ENCODE measurements around the gene PHYKPL. TPM values are rescaled to one million over a fixed set of nuclear protein-coding genes. Genes with fewer than 3 reads are reported as not detected.

Gene PHYKPL
- total and polyA plus RNA-seq, 2 of the 4 experiments (the other 2 are of a cell fraction): 10.0 to 24.5 TPM

GRCh38 chr5:178176791-178177190 lies 55.8 kb downstream of the PHYKPL start:
- Histone ChIP-seq H2AFZ (replicated peaks; ENCODE audit: low read length, poor library complexity) (no peak overlapping the region), H3K56ac (ENCODE audit: extremely low read depth, insufficient read depth, low read length) (no peak overlapping the region), H2AK5ac (ENCODE audit: low read depth, low read length) (no peak overlapping the region), H3K4ac (ENCODE audit: low read depth, low read length) (no peak overlapping the region), H3K36me3 (ENCODE audit: control insufficient read depth, insufficient read depth, low read length) (no peaks in the 10 kb centered on the region), H2AK9ac (replicated peaks; ENCODE audit: low read depth, low read length, poor library complexity) (no peak overlapping the region), H3K9me1 (ENCODE audit: insufficient read depth, low read length) (no peaks in the 10 kb centered on the region), H3K4me1 (ENCODE audit: control insufficient read depth, insufficient read depth, low read length) (no peaks in the 10 kb centered on the region), H3K14ac (replicated peaks; ENCODE audit: low read depth, low read length) (no peak overlapping the region), H3K79me1 (ENCODE audit: low read depth in 1 of 2, low read length in 2 of 2) (no peaks in the 10 kb centered on the region), H3K9me3 (ENCODE audit: control insufficient read depth, insufficient read depth, low read length) (peaks cover 3% of the 10 kb centered on the region; the same call in 1 of the 2 replicates), H3K4me2 (ENCODE audit: low read depth, low read length) (no peak overlapping the region), H3K27ac (ENCODE audit: insufficient read depth, low read length) (no peak overlapping the region), H2BK15ac (ENCODE audit: low read depth, low read length) (no peak overlapping the region), H4K8ac (ENCODE audit: low read depth in 2 of 2, low read length in 2 of 2) (no peak overlapping the region), H3K18ac (ENCODE audit: low read depth, low read length) (no peak overlapping the region), H2BK5ac (ENCODE audit: low read depth, low read length, poor library complexity, severe bottlenecking) (no peak overlapping the region), H4K20me1 (ENCODE audit: insufficient read depth, low read length) (no peaks in the 10 kb centered on the region), H2BK20ac (ENCODE audit: low read depth, low read length) (no peak overlapping the region), H3K9ac (ENCODE audit: low read depth, low read length) (no peak overlapping the region), H3K4me3 (ENCODE audit: insufficient read depth, low read depth, low read length) (no peak overlapping the region), H3K27me3 (ENCODE audit: control insufficient read depth, insufficient read depth, low read length) (peaks cover 4% of the 10 kb centered on the region), H2BK120ac (ENCODE audit: low read depth, low read length) (no peak overlapping the region), H3K23ac (ENCODE audit: low read depth, low read length) (no peak overlapping the region), H4K5ac (ENCODE audit: low read depth, low read length) (no peak overlapping the region), H4K91ac (ENCODE audit: insufficient read depth, low read depth, low read length) (no peak overlapping the region)
- BruUV-seq (replicated peaks): no TSS peak
- ChIA-PET CTCF (no interaction called here), POLR2A (ENCODE audit: unreplicated experiment) (no interaction called here)
- DNase-seq (no peak), ATAC-seq (ENCODE audit: low read depth) (no peak)
- dilution Hi-C loops (cut with HindIII; ENCODE audit: low sequenced_read_pairs, unreplicated experiment) (no loop called here), in situ Hi-C loops (cut with MboI; ENCODE audit: low sequenced_read_pairs) (no loop called here), intact Hi-C loops (cut with micrococcal nuclease) (no loop called here)
- WGBS, 2 experiments (ENCODE audit: extremely low coverage in 2 of 2, insufficient read length in 1 of 2): no CpG with 5 or more reads among the region's 6 CpGs
- TF ChIP-seq CEBPB (IDR thresholded peaks at IDR 0.05; ENCODE audit: low read depth, low read length): no peak
- no peak for TF ChIP-seq CTCF (conservative IDR thresholded peaks at IDR 0.05; ENCODE audit: low read depth, low read length)
- TF ChIP-seq RAD21 (IDR thresholded peaks at IDR 0.05; ENCODE audit: low read length): no peak
- TF ChIP-seq RCOR1 (IDR thresholded peaks at IDR 0.05; ENCODE audit: insufficient replicate concordance, low read length): no peak
- TF ChIP-seq MAZ (IDR thresholded peaks at IDR 0.05; ENCODE audit: borderline replicate concordance, low read depth, low read length): no peak
- TF ChIP-seq MXI1 (IDR thresholded peaks at IDR 0.05; ENCODE audit: borderline replicate concordance, low read depth, low read length): no peak
- no peak for TF ChIP-seq POLR2A (IDR thresholded peaks at IDR 0.05; ENCODE audit: low read depth, low read length)
- no peak for TF ChIP-seq RFX5 (IDR thresholded peaks at IDR 0.05; ENCODE audit: low read depth, low read length)
- no peak for TF ChIP-seq CHD1 (IDR thresholded peaks at IDR 0.05; ENCODE audit: low read depth, low read length)
- TF ChIP-seq USF2 (IDR thresholded peaks at IDR 0.05; ENCODE audit: low read depth, low read length): no peak
- no peak for TF ChIP-seq FOS (IDR thresholded peaks at IDR 0.05; ENCODE audit: low read depth, low read length)
- TF ChIP-seq BHLHE40 (IDR thresholded peaks at IDR 0.05; ENCODE audit: low read depth, low read length): no peak
- TF ChIP-seq MAFK (IDR thresholded peaks at IDR 0.05; ENCODE audit: low read depth, low read length): no peak
- no peak for TF ChIP-seq ELK1 (IDR thresholded peaks at IDR 0.05; ENCODE audit: borderline replicate concordance, low read depth, low read length)
- no peak for TF ChIP-seq SMC3 (IDR thresholded peaks at IDR 0.05; ENCODE audit: low read depth, low read length)
- no peak for TF ChIP-seq NFE2L2 (IDR thresholded peaks at IDR 0.05; ENCODE audit: low read depth, low read length)

Data from IMR-90 (cell line).